AG09309 (cell line): Measurements from ENCODE around the gene HIVEP1.

Experiments used
- DNase-seq: peaks from one replicate; pipeline ENCODE4 v3.0.0-alpha.2; 2010; ENCODE audit warnings: low read depth
- H3K4me3 ChIP-seq: 2 replicates; pipeline ENCODE4 v1.5.1; 2011; ENCODE audit warnings: mild to moderate bottlenecking, low read depth, low read length, moderate library complexity; ENCODE audit not compliant: control insufficient read depth
- CTCF ChIP-seq: IDR thresholded peaks from 2 replicates; pipeline ENCODE4 v1.5.1; 2011; ENCODE audit warnings: mild to moderate bottlenecking, low read depth, low read length, inconsistent platforms; ENCODE audit not compliant: insufficient read depth, control insufficient read depth; ENCODE audit errors: missing control alignments

Gene HIVEP1

GRCh38 chr6:11983306-11983705 lies 28.8 kb upstream of the HIVEP1 start:
- no peak for TF ChIP-seq CTCF
- no peak overlapping the region for H3K4me3 ChIP-seq
- DNase-seq, result no peak

- no peak overlapping the region for H3K4me3 ChIP-seq
- no peak for DNase-seq
- no peak for TF ChIP-seq CTCF
These were observed 24.7 kb upstream of the HIVEP1 start for GRCh38 chr6:11987386-11987785.

- H3K4me3 ChIP-seq, result no peak overlapping the region
- no peak for DNase-seq
- no peak for TF ChIP-seq CTCF
These were observed 22.7 kb upstream of the HIVEP1 start for GRCh38 chr6:11989386-11989785.

- H3K4me3 ChIP-seq, result no peak overlapping the region
- no peak for TF ChIP-seq CTCF
- DNase-seq, result no peak
These were observed 20.0 kb upstream of the HIVEP1 start for GRCh38 chr6:11992086-11992485.

- no peak for TF ChIP-seq CTCF
- no peak overlapping the region for H3K4me3 ChIP-seq
- no peak for DNase-seq
These were observed 17.1 kb upstream of the HIVEP1 start for GRCh38 chr6:11994875-11995461.

GRCh38 chr6:11996751-11997150 lies 15.4 kb upstream of the HIVEP1 start:
- H3K4me3 ChIP-seq, result no peak overlapping the region
- TF ChIP-seq CTCF, result no peak
- DNase-seq, result no peak

- no peak overlapping the region for H3K4me3 ChIP-seq
- TF ChIP-seq CTCF, result no peak
- DNase-seq, result no peak
These were observed 12.9 kb upstream of the HIVEP1 start for GRCh38 chr6:11999246-11999645.
